Panc1 (cell line): ENCODE results near the gene PHF2. TPM values are rescaled to one million over a fixed set of nuclear protein-coding genes. Genes with fewer than 3 reads are reported as not detected.

Experiments used
- ATAC-seq: fragments of 200-7000 bp; cut with Tn5 transposase; 2 replicates; pipeline ENCODE4 v1.9.1; 2020; ENCODE audit warnings: mild to moderate bottlenecking, moderate library complexity
- BruUV-seq: library from RNA; stranded (reverse); fragments of 400-500 nt; replicated peaks from 2 replicates; lab custom pipeline; 2021; lab: Mats Ljungman, UMichigan
- CTCF ChIA-PET: fragments of 300-600 bp; sonication (Branson Sonifier 250); formaldehyde crosslinking; loops from one replicate; lab custom pipeline; 2022; ENCODE audit warnings: antibody characterized with exemption; lab: Charles Lee
- POLR2A ChIA-PET: fragments of 300-600 bp; sonication (Branson Sonifier 250); formaldehyde crosslinking; loops from one replicate; lab custom pipeline; 2022; ENCODE audit warnings: antibody characterized with exemption; lab: Charles Lee
- DNase-seq: peaks from one replicate; pipeline ENCODE4 v3.0.0-alpha.2; 2010; ENCODE audit warnings: low read depth, low spot score
- H3K27ac ChIP-seq: 2 replicates; pipeline ENCODE4 v1.5.1; 2011; ENCODE audit warnings: mild to moderate bottlenecking, low read length, inconsistent platforms
- H3K27me3 ChIP-seq: fragments of 200-500 bp; sonication (Bioruptor generic); 2 replicates; pipeline ENCODE4 v1.6.0; 2014; ENCODE audit warnings: low read length, inconsistent platforms; ENCODE audit not compliant: control insufficient read depth, insufficient read depth
- H3K36me3 ChIP-seq: fragments of 200-500 bp; sonication (Bioruptor generic); 2 replicates; pipeline ENCODE4 v1.5.1; 2014; ENCODE audit warnings: inconsistent platforms, mild to moderate bottlenecking, low read length, moderate library complexity; ENCODE audit not compliant: control insufficient read depth, insufficient read depth
- H3K4me1 ChIP-seq: 2 replicates; pipeline ENCODE4 v1.5.1; 2011; ENCODE audit warnings: inconsistent platforms, mild to moderate bottlenecking, low read length, moderate library complexity; ENCODE audit not compliant: control insufficient read depth, insufficient read depth
- H3K4me3 ChIP-seq, 2 experiments: 2 replicates each; pipeline ENCODE4 v1.5.1; 2011 to 2012; ENCODE audit warnings: low read depth in 2 of 2, low read length in 2 of 2, mild to moderate bottlenecking in 2 of 2, inconsistent platforms in 1 of 2, moderate library complexity in 1 of 2
- H3K9me3 ChIP-seq: fragments of 200-500 bp; sonication (Bioruptor generic); 2 replicates; pipeline ENCODE4 v1.5.1; 2014; ENCODE audit warnings: low read depth, mild to moderate bottlenecking, inconsistent platforms, low read length, moderate library complexity; ENCODE audit not compliant: control insufficient read depth, insufficient read depth
- POLR2AphosphoS5 ChIP-seq: IDR thresholded peaks from 2 replicates; pipeline ENCODE4 v1.6.1; 2012; ENCODE audit warnings: mild to moderate bottlenecking, low read depth, low read length, moderate library complexity
- SIN3A ChIP-seq: IDR thresholded peaks from 2 replicates; pipeline ENCODE4 v1.6.1; 2012; ENCODE audit warnings: low read depth, mild to moderate bottlenecking, low read length, moderate library complexity, borderline replicate concordance; ENCODE audit not compliant: insufficient read depth
- TCF7L2 ChIP-seq: IDR thresholded peaks from 2 replicates; pipeline ENCODE4 v1.6.1; 2011; ENCODE audit warnings: mild to moderate bottlenecking, low read depth, low read length, inconsistent platforms
- in situ Hi-C: cut with HindIII; loops from 2 replicates; pipeline ENCODE4 v1.10.0; 2016; ENCODE audit warnings: low sequenced_read_pairs, low pct_unique_long_range_greater_than_20kb
- intact Hi-C: fragments of 100-400 bp; cut with micrococcal nuclease; formaldehyde crosslinking; loops from one replicate; pipeline ENCODE4 v1.10.0; 2022; ENCODE audit not compliant: unreplicated experiment
- total RNA-seq: library from RNA; stranded (reverse); gene quantifications from one replicate; pipeline ENCODE4 v1.2.1, GENCODE V29; 2021; ENCODE audit not compliant: unreplicated experiment
- TF ChIP-seq, protein P1 (sequence below): fragments of 450-650 bp; IDR thresholded peaks from 2 replicates; pipeline ENCODE4 v1.5.1; 2017; ENCODE audit warnings: mild to moderate bottlenecking
- TF ChIP-seq, protein P2 (sequence below), 2 experiments: IDR thresholded peaks; 2 replicates each; pipeline ENCODE4 v1.6.1; 2011 to 2012; ENCODE audit warnings: low read depth in 2 of 2, control low read depth in 1 of 2, low read length in 1 of 2, mild to moderate bottlenecking in 1 of 2, moderate library complexity in 1 of 2; ENCODE audit not compliant: insufficient read depth in 1 of 2

PHF2 gene
- total RNA-seq, 1 experiment from 2014 or later: 16.6 TPM

DNA sequence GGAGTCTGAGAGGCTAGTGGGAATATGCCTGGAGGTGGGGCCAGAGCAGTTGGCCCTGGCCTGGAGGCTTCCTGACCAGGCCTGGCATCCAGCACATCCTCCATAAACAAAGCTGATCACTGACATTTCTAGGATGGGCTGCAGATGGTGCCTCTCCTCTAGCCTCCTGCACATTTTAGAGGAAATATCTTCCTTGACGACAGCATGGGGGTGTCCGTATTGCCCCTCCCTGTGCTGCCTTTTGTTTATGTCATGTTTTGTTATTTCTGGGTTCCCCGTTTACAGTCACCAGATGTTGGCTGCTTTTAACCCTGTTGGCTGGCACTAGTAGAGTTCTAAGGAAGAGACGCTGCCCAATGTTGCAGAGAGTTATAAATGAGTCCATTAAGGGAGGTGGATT, 148.5 kb downstream of the PHF2 start:
- no peaks in the 10 kb centered on the region for H3K27me3 ChIP-seq
- H3K27ac ChIP-seq: no peak overlapping the region
- in situ Hi-C loops: no loop called here
- intact Hi-C loops: no loop called here
- CTCF ChIA-PET: no interaction called here
- TF ChIP-seq TCF7L2: no peak
- TF ChIP-seq, protein P1, sequence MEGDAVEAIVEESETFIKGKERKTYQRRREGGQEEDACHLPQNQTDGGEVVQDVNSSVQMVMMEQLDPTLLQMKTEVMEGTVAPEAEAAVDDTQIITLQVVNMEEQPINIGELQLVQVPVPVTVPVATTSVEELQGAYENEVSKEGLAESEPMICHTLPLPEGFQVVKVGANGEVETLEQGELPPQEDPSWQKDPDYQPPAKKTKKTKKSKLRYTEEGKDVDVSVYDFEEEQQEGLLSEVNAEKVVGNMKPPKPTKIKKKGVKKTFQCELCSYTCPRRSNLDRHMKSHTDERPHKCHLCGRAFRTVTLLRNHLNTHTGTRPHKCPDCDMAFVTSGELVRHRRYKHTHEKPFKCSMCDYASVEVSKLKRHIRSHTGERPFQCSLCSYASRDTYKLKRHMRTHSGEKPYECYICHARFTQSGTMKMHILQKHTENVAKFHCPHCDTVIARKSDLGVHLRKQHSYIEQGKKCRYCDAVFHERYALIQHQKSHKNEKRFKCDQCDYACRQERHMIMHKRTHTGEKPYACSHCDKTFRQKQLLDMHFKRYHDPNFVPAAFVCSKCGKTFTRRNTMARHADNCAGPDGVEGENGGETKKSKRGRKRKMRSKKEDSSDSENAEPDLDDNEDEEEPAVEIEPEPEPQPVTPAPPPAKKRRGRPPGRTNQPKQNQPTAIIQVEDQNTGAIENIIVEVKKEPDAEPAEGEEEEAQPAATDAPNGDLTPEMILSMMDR: no peak
- TF ChIP-seq, protein P2, sequence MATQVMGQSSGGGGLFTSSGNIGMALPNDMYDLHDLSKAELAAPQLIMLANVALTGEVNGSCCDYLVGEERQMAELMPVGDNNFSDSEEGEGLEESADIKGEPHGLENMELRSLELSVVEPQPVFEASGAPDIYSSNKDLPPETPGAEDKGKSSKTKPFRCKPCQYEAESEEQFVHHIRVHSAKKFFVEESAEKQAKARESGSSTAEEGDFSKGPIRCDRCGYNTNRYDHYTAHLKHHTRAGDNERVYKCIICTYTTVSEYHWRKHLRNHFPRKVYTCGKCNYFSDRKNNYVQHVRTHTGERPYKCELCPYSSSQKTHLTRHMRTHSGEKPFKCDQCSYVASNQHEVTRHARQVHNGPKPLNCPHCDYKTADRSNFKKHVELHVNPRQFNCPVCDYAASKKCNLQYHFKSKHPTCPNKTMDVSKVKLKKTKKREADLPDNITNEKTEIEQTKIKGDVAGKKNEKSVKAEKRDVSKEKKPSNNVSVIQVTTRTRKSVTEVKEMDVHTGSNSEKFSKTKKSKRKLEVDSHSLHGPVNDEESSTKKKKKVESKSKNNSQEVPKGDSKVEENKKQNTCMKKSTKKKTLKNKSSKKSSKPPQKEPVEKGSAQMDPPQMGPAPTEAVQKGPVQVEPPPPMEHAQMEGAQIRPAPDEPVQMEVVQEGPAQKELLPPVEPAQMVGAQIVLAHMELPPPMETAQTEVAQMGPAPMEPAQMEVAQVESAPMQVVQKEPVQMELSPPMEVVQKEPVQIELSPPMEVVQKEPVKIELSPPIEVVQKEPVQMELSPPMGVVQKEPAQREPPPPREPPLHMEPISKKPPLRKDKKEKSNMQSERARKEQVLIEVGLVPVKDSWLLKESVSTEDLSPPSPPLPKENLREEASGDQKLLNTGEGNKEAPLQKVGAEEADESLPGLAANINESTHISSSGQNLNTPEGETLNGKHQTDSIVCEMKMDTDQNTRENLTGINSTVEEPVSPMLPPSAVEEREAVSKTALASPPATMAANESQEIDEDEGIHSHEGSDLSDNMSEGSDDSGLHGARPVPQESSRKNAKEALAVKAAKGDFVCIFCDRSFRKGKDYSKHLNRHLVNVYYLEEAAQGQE (IDR thresholded peaks at IDR 0.05; ENCODE audit: insufficient read depth in 1 of 2, low read depth in 2 of 2, low read length in 1 of 2): no peak
- no peak for TF ChIP-seq SIN3A
- no peak for TF ChIP-seq POLR2AphosphoS5
- no peaks in the 10 kb centered on the region for H3K36me3 ChIP-seq
- ATAC-seq (no peak), DNase-seq (no peak)
- POLR2A ChIA-PET: no interaction called here
- BruUV-seq: no TSS peak
- H3K4me1 ChIP-seq: no peaks in the 10 kb centered on the region
- H3K9me3 ChIP-seq: no peaks in the 10 kb centered on the region
- no peak overlapping the region for H3K4me3 ChIP-seq

DNA sequence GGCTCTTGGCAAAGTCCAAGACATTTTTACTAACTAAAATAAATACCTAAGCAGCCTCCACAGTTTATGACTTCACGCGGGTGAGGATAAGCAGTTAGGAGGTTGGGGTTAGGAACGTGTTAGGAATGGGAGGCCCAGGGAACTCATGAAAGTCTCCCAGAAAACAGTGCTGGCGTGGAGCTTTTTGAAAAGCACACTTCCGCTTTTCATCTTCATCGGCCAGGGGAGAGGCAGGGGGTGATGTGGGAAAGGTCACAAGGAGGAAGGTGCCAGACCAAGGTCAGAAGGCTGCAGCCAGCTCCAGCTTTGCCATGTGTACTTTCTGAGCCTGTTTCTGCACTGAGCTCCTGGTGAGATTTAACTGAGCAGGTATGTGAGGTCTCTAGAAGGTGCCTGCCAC, 149.0 kb downstream of the PHF2 start:
- no TSS peak for BruUV-seq
- ATAC-seq (no peak), DNase-seq (no peak)
- intact Hi-C loops: no loop called here
- CTCF ChIA-PET: no interaction called here
- TF ChIP-seq TCF7L2: no peak
- no peak for TF ChIP-seq POLR2AphosphoS5
- Histone ChIP-seq H3K9me3 (no peaks in the 10 kb centered on the region), H3K4me3 (no peak overlapping the region), H3K4me1 (no peaks in the 10 kb centered on the region), H3K36me3 (no peaks in the 10 kb centered on the region), H3K27ac (no peak overlapping the region), H3K27me3 (no peaks in the 10 kb centered on the region)
- POLR2A ChIA-PET: no interaction called here
- in situ Hi-C loops: no loop called here

DNA sequence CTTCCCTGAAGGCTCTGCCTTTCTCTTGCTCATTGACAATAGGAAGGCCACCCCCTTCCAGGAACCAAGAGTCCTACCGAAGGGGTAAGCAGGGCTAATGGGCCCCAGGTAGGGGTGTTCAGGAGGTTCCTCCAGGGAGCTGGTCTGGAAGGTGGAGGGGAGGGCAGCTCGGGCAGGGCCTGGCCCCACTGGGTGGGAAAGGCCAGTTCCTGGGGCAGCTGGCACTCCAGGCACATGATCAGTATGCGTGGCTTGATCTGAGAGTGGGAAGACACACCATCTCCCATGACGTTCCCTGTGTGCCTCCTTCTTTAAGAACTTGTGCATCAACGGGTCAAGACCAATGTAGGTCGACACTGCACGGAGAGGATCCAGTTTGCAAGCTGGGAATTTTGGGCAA, 149.8 kb downstream of the PHF2 start:
- DNase-seq (no peak), ATAC-seq (no peak)
- Histone ChIP-seq H3K4me3 (no peak overlapping the region), H3K36me3 (no peaks in the 10 kb centered on the region), H3K27ac (no peak overlapping the region), H3K4me1 (no peaks in the 10 kb centered on the region), H3K27me3 (no peaks in the 10 kb centered on the region), H3K9me3 (no peaks in the 10 kb centered on the region)
- TF ChIP-seq, protein P2 (IDR thresholded peaks at IDR 0.05; ENCODE audit: insufficient read depth in 1 of 2, low read depth in 2 of 2, low read length in 1 of 2): no peak
- in situ Hi-C loops (no loop called here), intact Hi-C loops (no loop called here)
- POLR2A ChIA-PET: no interaction called here
- BruUV-seq: no TSS peak
- CTCF ChIA-PET: no interaction called here
